H1 (cell line): Measurements from ENCODE around the gene KDM8. TPM values are rescaled to one million over a fixed set of nuclear protein-coding genes. Genes with fewer than 3 reads are reported as not detected.

Experiments
- BRCA1 ChIP-seq: IDR thresholded peaks from 2 replicates; pipeline ENCODE4 v1.6.1; 2012; ENCODE audit warnings: low read depth, low read length, improper control_type of control experiment
- CBX8 ChIP-seq: fragments of 300-800, 300-1000 bp; sonication (generic); IDR thresholded peaks from 2 replicates; pipeline ENCODE4 v1.7.1; 2016; ENCODE audit warnings: low read depth, low read length, borderline replicate concordance
- CTBP2 ChIP-seq: IDR thresholded peaks from 2 replicates; pipeline ENCODE4 v1.7.0; 2011; ENCODE audit warnings: borderline replicate concordance, mild to moderate bottlenecking, moderate library complexity, mixed read lengths, low read length; ENCODE audit not compliant: insufficient read depth, insufficient read length
- E2F6 ChIP-seq: IDR thresholded peaks from 2 replicates; pipeline ENCODE4 v1.6.1; 2012; ENCODE audit warnings: inconsistent platforms
- GTF2F1 ChIP-seq: IDR thresholded peaks from 2 replicates; pipeline ENCODE4 v1.6.1; 2012; ENCODE audit warnings: low read depth, low read length, improper control_type of control experiment, borderline replicate concordance
- KDM5A ChIP-seq: fragments of 200-600 bp; IDR thresholded peaks from 2 replicates; pipeline ENCODE4 v1.7.1; 2012; ENCODE audit warnings: mild to moderate bottlenecking, low read length, inconsistent platforms, mixed read lengths
- SIRT6 ChIP-seq: IDR thresholded peaks from one replicate; pipeline ENCODE4 v1.7.1; 2012; ENCODE audit warnings: low read length, inconsistent platforms
- ZNF274 ChIP-seq: IDR thresholded peaks from 2 replicates; pipeline ENCODE4 v1.7.0; 2012; ENCODE audit warnings: low read length, borderline replicate concordance; ENCODE audit errors: extremely low read depth
- polyA plus RNA-seq, 7 experiments: library from polyadenylated mRNA; depleted of rRNA in 3 of 7; stranded (reverse) in 5 of 7; unstranded in 2 of 7; fragments of >200 nt in 5 of 7; fragments of 200-250 nt in 2 of 7; gene quantifications; 1 replicate in 5 of 7; 2 replicates in 1 of 7; 4 replicates in 1 of 7; pipeline versions ENCODE4 v1.2.1 to v1.2.3, GENCODE V29; 2011 to 2013; ENCODE audit warnings: missing spikeins in 2 of 7, mixed read lengths in 2 of 7
- total RNA-seq: library from RNA; stranded (reverse); fragmentation: NEBNext Ultra II Directional; extraction: Animal tissue kit (Norgen Biotek cat#: 25700); gene quantifications from 2 replicates; pipeline ENCODE4 v1.2.1, GENCODE V29; 2021

KDM8 gene
- total and polyA plus RNA-seq, 2 of the 8 experiments (the other 6 are each of a cell fraction or from before 2014, with no cell fraction given): 10.3 to 12.8 TPM

DNA sequence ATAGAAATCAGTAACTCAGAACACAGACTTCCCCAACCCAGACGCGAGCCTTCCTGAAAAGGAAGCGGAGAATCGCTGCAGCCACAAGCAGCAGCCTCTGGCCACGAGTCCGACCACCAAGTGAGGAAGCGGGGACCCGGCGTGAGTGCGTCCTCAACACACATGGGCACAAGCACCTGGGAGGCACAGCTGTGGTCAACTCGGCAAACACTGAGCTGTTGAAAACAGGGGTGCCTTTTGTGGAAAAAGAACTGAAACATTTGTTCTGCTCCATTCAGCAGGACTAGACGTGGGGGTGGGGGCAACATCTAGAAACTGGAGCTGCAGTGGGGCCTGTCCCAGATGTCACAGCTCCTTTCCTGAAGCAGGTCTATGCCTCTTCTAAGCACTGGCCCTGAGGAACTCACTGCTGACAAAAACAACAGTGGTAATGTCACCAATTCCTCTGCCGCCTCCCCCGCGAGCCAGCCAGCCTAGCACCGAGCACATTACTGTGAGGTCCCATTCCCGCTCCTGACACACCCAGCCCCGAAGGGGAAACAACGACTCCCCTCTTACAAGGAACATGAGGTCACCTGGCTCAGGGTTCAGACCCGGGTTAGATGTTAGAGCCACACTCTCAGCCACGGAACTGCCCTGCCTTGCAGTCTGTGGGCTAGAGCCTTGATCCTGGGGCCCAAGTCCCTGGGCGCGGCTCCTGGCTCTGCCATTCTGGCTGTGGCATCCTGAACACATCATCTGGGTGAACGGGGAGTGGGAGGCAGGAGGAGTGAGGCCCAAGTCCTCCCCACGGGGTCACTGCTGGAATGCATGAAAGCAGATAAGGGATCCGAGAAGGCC is 29.0 kb downstream of the KDM8 start (continued):
- TF ChIP-seq CBX8: no peak
- no peak for TF ChIP-seq CTBP2
- TF ChIP-seq GTF2F1: no peak
- no peak for TF ChIP-seq BRCA1
- no peak for TF ChIP-seq ZNF274
- no peak for TF ChIP-seq E2F6
- no peak for TF ChIP-seq SIRT6
- TF ChIP-seq KDM5A: no peak
